Calu3 (cell line): ENCODE measurements around the gene TYROBP. TPM values are rescaled to one million over a fixed set of nuclear protein-coding genes. Genes with fewer than 3 reads are reported as not detected.

Source experiments
- BruUV-seq: library from RNA; stranded (reverse); fragments of 400-500 nt; replicated peaks from 2 replicates; lab custom pipeline; 2021; lab: Mats Ljungman, UMichigan
- CTCF ChIA-PET: fragments of 300-600 bp; sonication (Branson Sonifier 250); formaldehyde crosslinking; loops from one replicate; lab custom pipeline; 2022; ENCODE audit warnings: antibody characterized with exemption; lab: Charles Lee
- DNase-seq: peaks from one replicate; pipeline ENCODE4 v3.0.0; 2022
- H3K27ac Mint-ChIP-seq: one replicate; pipeline ENCODE4 v1.8.0; 2022; ENCODE audit warnings: mixed read lengths; ENCODE audit not compliant: unreplicated experiment
- H3K27me3 Mint-ChIP-seq: one replicate; pipeline ENCODE4 v1.8.0; 2022; ENCODE audit warnings: mixed read lengths; ENCODE audit not compliant: unreplicated experiment
- H3K36me3 Mint-ChIP-seq: one replicate; pipeline ENCODE4 v1.8.0; 2022; ENCODE audit warnings: mild to moderate bottlenecking, moderate library complexity, mixed read lengths; ENCODE audit not compliant: insufficient read depth, unreplicated experiment
- H3K4me1 Mint-ChIP-seq: one replicate; pipeline ENCODE4 v1.8.0; 2022; ENCODE audit warnings: mild to moderate bottlenecking, low read depth, mixed read lengths; ENCODE audit not compliant: unreplicated experiment
- H3K4me3 Mint-ChIP-seq: one replicate; pipeline ENCODE4 v1.8.0; 2022; ENCODE audit warnings: mild to moderate bottlenecking, low read depth, moderate library complexity, mixed read lengths; ENCODE audit not compliant: unreplicated experiment
- H3K9me3 Mint-ChIP-seq: one replicate; pipeline ENCODE4 v1.8.0; 2022; ENCODE audit warnings: low read depth, mixed read lengths; ENCODE audit not compliant: unreplicated experiment
- CTCF ChIP-seq: fragments of 200-600 bp; IDR thresholded peaks from one replicate; pipeline ENCODE4 v1.8.0; 2022; ENCODE audit warnings: antibody characterized with exemption; ENCODE audit not compliant: unreplicated experiment
- intact Hi-C: fragments of 100-400 bp; cut with micrococcal nuclease; formaldehyde crosslinking; loops from one replicate; pipeline ENCODE4 v1.10.0; 2022; ENCODE audit not compliant: unreplicated experiment
- total RNA-seq: library from RNA; stranded (reverse); gene quantifications from 2 replicates; pipeline ENCODE4 v1.2.3, GENCODE V29; 2022

TYROBP gene
- total RNA-seq, 1 experiment from 2014 or later, result not detected

GRCh38 chr19:35859414-35859813 is 48.7 kb downstream of the TYROBP start:
- peaks cover 92% of the 10 kb centered on the region for H3K27me3 Mint-ChIP-seq
- no peak for DNase-seq
- no peak overlapping the region for H3K27ac Mint-ChIP-seq
- CTCF ChIA-PET, result interaction anchor here (0.9 to 1.0 kb wide), 2 partner anchors 72 to 115 kb away, joined by 3 read pairs; no protein-coding TSS in a partner anchor
- no peak for TF ChIP-seq CTCF
- no peaks in the 10 kb centered on the region for H3K9me3 Mint-ChIP-seq
- H3K4me3 Mint-ChIP-seq, result no peak overlapping the region
- intact Hi-C loops, result no loop called here
- H3K4me1 Mint-ChIP-seq, result peaks cover 32% of the 10 kb centered on the region
- H3K36me3 Mint-ChIP-seq, result peaks cover 5% of the 10 kb centered on the region
- BruUV-seq, result no TSS peak

- no peaks in the 10 kb centered on the region for H3K9me3 Mint-ChIP-seq
- H3K4me3 Mint-ChIP-seq, result no peak overlapping the region
- no peak for DNase-seq
- CTCF ChIA-PET, result no interaction called here
- intact Hi-C loops, result no loop called here
- H3K36me3 Mint-ChIP-seq, result peaks cover 5% of the 10 kb centered on the region
- no peak for TF ChIP-seq CTCF
- peaks cover 34% of the 10 kb centered on the region for H3K4me1 Mint-ChIP-seq
- H3K27me3 Mint-ChIP-seq, result peaks cover 99% of the 10 kb centered on the region
- H3K27ac Mint-ChIP-seq, result no peak overlapping the region
- BruUV-seq, result no TSS peak
Observed at GRCh38 chr19:35858311-35858710, 49.8 kb downstream of the TYROBP start.

GRCh38 chr19:35856546-35857149 is 51.4 kb downstream of the TYROBP start, which contains the start of gene KIRREL2:
TSS of gene KIRREL2 (plus strand) at chr19:35856911. CDS start at chr19:35857120, 209 bp downstream.
- no peak within 1 kb of the TSS for H3K27ac Mint-ChIP-seq
- peak within 1 kb of the TSS; percentile 63 for H3K4me3 Mint-ChIP-seq
- H3K9me3 Mint-ChIP-seq, result no peaks in the 10 kb centered on the region
- H3K27me3 Mint-ChIP-seq, result peaks cover 100% of the 10 kb centered on the region
- H3K4me1 Mint-ChIP-seq, result peaks cover 34% of the 10 kb centered on the region
- CTCF ChIA-PET, result interaction anchor here (0.6 to 1.3 kb wide), 5 partner anchors 11 to 543 kb away, joined by 3 to 4 read pairs (median 3); partner anchors contain the start of genes APLP1, PSENEN and U2AF1L4
- DNase-seq, result peak; percentile 36
- no TSS peak for BruUV-seq
- intact Hi-C loops, result no loop called here
- peaks cover 5% of the 10 kb centered on the region for H3K36me3 Mint-ChIP-seq
- TF ChIP-seq CTCF, result no peak

Other genes starting within 250 kb of the TYROBP start
- not detected in 2 replicates for gene UPK1A, start 241.8 kb downstream of the TYROBP start, total RNA-seq
- not detected in 2 replicates for gene ZBTB32, start 203.7 kb downstream of the TYROBP start, total RNA-seq
- 65.2 and 65.3 TPM in 2 replicates for gene KMT2B, start 190.3 kb downstream of the TYROBP start, total RNA-seq
- gene IGFLR1, start 165.8 kb downstream of the TYROBP start, total RNA-seq, result 9.2 and 9.9 TPM in 2 replicates
- gene U2AF1L4, start 162.9 kb downstream of the TYROBP start, total RNA-seq, result 15.1 and 16.2 TPM in 2 replicates
- 114 and 126 TPM in 2 replicates for gene PSENEN, start 162.6 kb downstream of the TYROBP start, total RNA-seq
- gene LIN37, start 159.7 kb downstream of the TYROBP start, total RNA-seq, result 12.4 and 15.9 TPM in 2 replicates
- gene HSPB6, start 151.3 kb downstream of the TYROBP start, total RNA-seq, result 0.71 and 0.93 TPM in 2 replicates
- 70.3 and 70.7 TPM in 2 replicates for gene PROSER3, start 150.1 kb downstream of the TYROBP start, total RNA-seq
- gene ARHGAP33, start 132.7 kb downstream of the TYROBP start, total RNA-seq, result 16.8 and 27.0 TPM in 2 replicates
- not detected in 2 replicates for gene PRODH2, start 95.5 kb downstream of the TYROBP start, total RNA-seq
- gene NPHS1, start 55.8 kb downstream of the TYROBP start, total RNA-seq, result not detected in 2 replicates
- 0.17 and 0.26 TPM in 2 replicates for gene KIRREL2, start 51.4 kb downstream of the TYROBP start, total RNA-seq
- gene APLP1, start 39.7 kb downstream of the TYROBP start, total RNA-seq, result 11.5 and 15.8 TPM in 2 replicates
- 14.9 and 15.6 TPM in 2 replicates for gene NFKBID, start 7.8 kb downstream of the TYROBP start, total RNA-seq
- gene HCST, start 5.8 kb downstream of the TYROBP start, total RNA-seq, result not detected in 2 replicates
- 15.2 and 18.5 TPM in 2 replicates for gene LRFN3, start 28.1 kb upstream of the TYROBP start, total RNA-seq
- 16.9 and 17.1 TPM in 2 replicates for gene SDHAF1, start 86.9 kb upstream of the TYROBP start, total RNA-seq
- gene SYNE4, start 100.5 kb upstream of the TYROBP start, total RNA-seq, result 19.7 and 23.5 TPM in 2 replicates
- gene ALKBH6, start 105.9 kb upstream of the TYROBP start, total RNA-seq, result 52.6 and 56.7 TPM in 2 replicates
- gene CLIP3, start 124.6 kb upstream of the TYROBP start, total RNA-seq, result 3.1 and 3.5 TPM in 2 replicates
- 3.2 and 3.3 TPM in 2 replicates for gene THAP8, start 146.0 kb upstream of the TYROBP start, total RNA-seq
- gene WDR62, start 146.6 kb upstream of the TYROBP start, total RNA-seq, result 25.5 and 29.6 TPM in 2 replicates
- not detected in 2 replicates for gene OVOL3, start 202.8 kb upstream of the TYROBP start, total RNA-seq
- gene POLR2I, start 206.6 kb upstream of the TYROBP start, total RNA-seq, result 91.6 and 92.2 TPM in 2 replicates
- gene TBCB, start 207.2 kb upstream of the TYROBP start, total RNA-seq, result 204 and 210 TPM in 2 replicates
- gene CAPNS1, start 231.8 kb upstream of the TYROBP start, total RNA-seq, result 823 and 894 TPM in 2 replicates
- not detected in 2 replicates for gene COX7A1, start 244.2 kb upstream of the TYROBP start, total RNA-seq